ENCODE results near the gene RAVER2.
"Not testable (repeated sequence)": the region's sequence is repeated elsewhere in the genome, so short reads cannot be mapped to it uniquely, and the experiment has no call there.

DNA sequence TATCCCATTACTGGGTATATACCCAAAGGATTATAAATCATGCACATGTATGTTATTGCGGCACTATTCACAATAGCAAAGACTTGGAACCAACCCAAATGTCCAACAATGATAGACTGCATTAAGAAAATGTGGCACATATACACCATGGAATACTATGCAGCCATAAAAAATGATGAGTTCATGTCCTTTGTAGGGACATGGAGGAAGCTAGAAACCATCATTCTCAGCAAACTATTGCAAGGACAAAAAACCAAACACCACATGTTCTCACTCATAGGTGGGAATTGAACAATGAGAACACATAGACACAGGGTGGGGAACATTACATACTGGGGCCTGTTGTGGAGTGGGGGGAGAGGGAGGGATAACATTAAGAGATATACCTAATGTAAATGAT, 4.2 kb upstream of the RAVER2 start:
- TF ChIP-seq, protein P1, sequence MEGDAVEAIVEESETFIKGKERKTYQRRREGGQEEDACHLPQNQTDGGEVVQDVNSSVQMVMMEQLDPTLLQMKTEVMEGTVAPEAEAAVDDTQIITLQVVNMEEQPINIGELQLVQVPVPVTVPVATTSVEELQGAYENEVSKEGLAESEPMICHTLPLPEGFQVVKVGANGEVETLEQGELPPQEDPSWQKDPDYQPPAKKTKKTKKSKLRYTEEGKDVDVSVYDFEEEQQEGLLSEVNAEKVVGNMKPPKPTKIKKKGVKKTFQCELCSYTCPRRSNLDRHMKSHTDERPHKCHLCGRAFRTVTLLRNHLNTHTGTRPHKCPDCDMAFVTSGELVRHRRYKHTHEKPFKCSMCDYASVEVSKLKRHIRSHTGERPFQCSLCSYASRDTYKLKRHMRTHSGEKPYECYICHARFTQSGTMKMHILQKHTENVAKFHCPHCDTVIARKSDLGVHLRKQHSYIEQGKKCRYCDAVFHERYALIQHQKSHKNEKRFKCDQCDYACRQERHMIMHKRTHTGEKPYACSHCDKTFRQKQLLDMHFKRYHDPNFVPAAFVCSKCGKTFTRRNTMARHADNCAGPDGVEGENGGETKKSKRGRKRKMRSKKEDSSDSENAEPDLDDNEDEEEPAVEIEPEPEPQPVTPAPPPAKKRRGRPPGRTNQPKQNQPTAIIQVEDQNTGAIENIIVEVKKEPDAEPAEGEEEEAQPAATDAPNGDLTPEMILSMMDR (IDR thresholded peaks at IDR 0.05), result not testable (repeated sequence)
- TF ChIP-seq POLR2A (IDR thresholded peaks at IDR 0.05), result not testable (repeated sequence)

Measured in body of pancreas (tissue), 4 donors.